SKM-1 treated with dmso at 0.1 percent for 144 hours (cell line): ENCODE results near the gene B3GNT5.

Experiments
- DNase-seq: peaks from one replicate; lab custom pipeline; 2025; ENCODE audit not compliant: unreplicated experiment; lab: John Stamatoyannopoulos, UW

The B3GNT5 gene

GRCh38 chr3:183265157-183265642, 12.1 kb downstream of the B3GNT5 start:
- DNase-seq, result no peak

GRCh38 chr3:183265834-183266417, 12.9 kb downstream of the B3GNT5 start:
- DNase-seq, result no peak

GRCh38 chr3:183266454-183266853, 13.4 kb downstream of the B3GNT5 start:
- no peak for DNase-seq

GRCh38 chr3:183267140-183267539, 14.1 kb downstream of the B3GNT5 start:
- no peak for DNase-seq

DNA sequence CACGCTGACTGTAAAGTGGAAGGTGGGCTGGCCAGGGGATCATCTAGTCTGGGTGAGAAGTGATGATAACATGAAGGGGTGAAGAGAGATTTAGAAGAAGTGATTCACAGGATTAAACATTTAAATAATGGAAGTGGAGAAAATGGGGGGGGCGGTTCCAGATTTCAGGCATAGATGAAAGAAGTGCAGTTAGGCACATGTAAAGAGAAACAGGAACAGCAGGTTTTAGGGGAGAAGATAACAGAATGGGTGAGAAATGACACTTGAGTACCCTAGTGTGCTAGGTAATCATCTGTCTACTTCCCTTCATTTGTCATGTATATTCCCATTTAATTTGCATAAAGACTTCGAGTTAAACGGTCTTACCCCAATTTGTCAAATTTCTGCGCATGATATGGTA, 15.3 kb downstream of the B3GNT5 start:
- DNase-seq, result no peak

GRCh38 chr3:183269345-183269744, 16.3 kb downstream of the B3GNT5 start:
- no peak for DNase-seq

- DNase-seq, result no peak
Observed at GRCh38 chr3:183270344-183270743, 17.3 kb downstream of the B3GNT5 start.

- DNase-seq, result no peak
Observed at GRCh38 chr3:183272142-183272541, 19.1 kb downstream of the B3GNT5 start.

- peak; percentile 54 for DNase-seq
Observed at GRCh38 chr3:183272791-183273190, 19.7 kb downstream of the B3GNT5 start.

DNA sequence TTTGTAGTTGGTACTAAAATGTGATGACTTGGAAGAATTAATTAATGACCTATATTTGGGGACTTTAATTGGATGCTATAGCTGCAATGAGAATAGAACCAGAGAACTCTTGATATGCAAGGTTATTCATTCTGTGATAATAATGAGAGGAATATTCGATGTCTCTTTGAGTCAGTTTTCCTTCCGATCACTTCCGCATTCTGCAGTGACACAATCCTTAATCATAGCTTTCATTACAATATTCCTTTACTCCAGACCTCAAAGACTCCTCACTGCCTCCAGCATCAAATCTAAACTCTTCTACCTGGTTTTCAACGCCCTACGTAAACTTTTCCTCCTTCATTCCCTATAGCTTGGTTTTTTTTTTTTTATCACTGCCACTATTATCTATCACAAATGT, 21.6 kb downstream of the B3GNT5 start:
- no peak for DNase-seq

DNA sequence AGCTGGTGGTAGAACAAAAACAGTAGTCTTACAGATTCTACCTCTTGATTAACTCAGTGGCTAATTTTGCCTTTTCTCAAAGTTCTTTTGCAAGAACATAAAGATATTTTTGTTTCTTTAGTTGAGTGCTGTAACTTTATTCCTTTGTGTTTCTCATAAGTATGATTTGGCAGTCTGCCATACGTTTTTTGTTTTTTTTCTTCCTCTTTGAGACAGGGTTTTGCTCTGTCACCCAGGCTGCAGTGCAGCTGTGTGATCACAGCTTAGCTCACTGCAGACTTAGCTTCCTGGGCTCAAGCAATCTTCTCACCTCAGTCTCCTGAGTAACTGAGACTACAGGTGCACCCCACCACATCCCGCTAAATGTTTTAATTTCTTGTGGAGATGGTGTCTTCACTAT, 22.4 kb downstream of the B3GNT5 start:
- DNase-seq, result peak; percentile 44

DNA sequence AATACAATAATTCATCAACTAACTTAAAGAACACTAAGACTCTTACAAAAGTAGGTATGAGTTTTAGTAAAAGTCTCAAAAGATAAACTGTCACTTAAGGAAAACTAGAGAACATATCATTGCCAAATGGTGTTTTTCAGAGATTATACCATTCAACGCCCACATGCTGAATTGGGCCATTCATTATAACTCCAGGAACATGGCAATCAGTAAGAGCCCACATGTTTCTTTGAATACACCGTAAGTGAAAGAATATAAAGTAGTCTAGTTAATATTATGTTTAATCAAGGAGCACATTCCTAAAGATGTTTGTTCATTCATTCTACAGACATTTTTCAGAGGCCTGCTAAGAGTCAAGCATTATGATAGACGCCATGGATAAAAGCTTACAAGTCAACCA, 22.9 kb downstream of the B3GNT5 start:
- DNase-seq, result no peak

GRCh38 chr3:183277260-183277659, 24.2 kb downstream of the B3GNT5 start:
- no peak for DNase-seq

DNA sequence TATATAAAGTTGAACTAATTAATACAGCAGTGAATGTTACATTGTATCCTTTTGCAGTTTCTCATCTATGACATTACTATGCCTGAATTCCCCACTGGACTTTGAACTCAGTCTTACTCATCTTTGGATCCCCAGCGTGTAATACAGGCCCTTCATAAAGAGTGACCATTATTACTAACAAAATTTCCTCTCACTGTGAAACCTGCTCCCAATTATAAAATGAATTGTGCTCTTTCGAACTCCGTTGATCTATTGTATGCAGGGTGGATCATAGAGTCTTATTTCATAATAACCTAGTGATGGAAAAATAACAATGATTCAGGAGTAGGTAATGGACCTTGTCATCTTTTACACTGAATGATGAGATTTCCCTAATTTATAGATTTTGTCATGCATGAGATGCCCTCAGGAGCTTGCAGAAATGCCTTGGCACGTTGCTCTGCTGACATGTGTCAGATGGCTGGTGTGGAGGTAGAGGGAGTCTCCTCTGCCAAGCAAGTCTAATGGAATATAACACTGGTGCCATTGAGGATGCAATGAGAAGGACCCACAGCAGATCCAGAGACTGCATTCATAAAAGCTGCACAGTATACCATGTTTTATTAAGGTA, 25.5 kb downstream of the B3GNT5 start:
- no peak for DNase-seq

DNA sequence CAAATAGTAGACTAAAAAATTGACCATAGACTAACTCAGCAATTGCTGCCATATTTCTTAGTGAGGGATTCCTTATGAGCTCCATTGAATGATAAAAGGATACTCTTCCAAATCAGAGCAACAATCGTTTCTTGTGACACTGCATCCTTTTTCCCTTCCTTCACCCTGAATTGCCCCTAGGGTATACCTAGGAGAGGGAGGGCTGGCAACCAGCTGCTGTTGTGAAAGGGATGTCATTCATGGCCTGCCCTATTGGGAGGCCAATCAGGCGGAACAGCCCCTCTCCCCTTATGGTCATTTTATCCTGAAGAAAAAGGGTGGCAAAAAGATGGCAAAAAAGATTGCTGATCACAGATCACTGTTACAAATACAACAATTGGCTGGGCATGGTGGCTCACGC, 26.3 kb downstream of the B3GNT5 start:
- DNase-seq, result no peak

DNA sequence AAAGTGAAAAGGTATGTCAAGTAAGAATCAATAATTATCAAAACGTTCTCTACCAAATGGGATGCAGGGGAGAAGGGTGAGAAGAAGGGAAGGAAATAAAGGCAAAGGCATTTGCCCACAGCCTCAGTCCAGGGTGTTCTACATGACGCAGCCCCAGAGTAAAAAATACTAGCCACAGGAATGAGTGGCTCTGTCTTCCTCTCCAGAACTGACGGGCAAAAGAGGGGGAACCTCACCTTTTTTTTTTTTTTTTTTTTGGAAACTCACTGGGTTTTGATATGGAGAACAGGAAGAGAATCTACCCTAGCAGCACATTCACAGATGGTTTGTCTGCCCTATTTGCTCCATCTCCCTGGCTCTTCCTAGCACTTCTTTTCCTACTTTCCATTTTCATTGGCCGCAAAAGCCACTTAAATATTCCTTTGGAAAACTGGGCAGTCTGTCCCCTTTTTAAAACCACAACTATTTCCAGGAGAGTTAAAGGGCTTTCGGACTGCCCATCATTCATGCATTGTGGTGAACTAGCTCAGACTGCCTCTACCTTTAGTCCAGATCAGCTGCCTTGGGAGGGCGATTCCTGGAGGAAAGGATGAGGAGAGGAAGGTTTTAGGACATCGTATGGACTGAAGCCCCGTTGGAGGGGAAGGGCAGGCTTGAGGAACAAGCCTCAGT, 28.2 kb downstream of the B3GNT5 start:
- no peak for DNase-seq

DNA sequence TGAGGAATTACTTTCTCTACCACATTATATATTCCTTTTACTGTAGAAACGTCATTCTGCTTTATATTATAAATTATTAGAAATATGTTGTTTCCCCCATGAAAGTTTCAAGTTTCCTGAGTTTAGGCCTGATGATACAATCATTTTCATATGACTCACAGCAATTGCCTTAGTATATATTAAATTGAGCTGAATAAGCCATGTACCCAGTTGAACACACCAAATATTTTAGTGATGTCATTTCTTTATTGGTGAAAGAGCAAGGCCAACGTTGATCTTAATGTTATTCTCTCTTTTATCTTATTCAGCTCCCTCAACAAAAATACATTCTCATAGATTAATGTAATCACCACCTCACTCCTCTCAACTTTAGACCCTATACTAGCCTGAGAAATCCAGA, 30.8 kb downstream of the B3GNT5 start:
- no peak for DNase-seq

DNA sequence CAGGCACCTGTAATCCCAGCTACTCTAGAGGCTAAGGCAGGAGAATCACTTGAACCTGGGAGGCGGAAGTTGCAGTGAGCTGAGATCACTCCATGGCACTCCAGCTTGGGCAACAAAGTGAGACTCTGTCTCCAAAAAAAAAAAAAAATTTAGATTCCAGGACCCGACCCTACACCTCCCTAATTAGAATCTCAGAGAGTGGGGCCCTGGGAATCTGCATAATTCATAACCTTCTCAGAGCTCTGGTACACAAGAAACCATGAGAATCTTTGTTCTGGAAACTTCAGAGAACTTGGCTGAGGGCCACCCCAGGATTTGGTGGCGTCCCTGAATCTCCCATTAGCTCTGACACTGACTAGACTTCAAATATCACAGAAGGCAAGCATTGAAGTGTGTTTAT, 31.5 kb downstream of the B3GNT5 start:
- no peak for DNase-seq

DNA sequence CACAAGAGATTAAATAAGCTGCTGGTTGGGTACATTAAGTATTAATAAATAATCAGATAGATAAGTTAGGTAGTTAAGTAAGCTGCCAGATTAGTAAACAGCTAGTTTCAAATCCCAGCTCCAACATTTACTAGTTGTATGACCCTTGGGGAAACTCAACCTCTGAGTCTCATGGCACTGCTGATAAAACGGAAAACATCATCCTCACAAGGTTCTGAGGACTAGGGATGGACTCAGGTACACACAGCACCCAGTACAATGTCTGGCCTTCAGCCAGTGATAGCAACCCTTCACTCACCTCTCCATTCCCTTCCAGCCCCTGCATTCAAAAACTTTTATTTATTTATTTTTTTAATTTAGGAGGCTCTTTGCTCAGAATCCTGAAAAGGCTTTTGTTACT, 32.3 kb downstream of the B3GNT5 start:
- no peak for DNase-seq

DNA sequence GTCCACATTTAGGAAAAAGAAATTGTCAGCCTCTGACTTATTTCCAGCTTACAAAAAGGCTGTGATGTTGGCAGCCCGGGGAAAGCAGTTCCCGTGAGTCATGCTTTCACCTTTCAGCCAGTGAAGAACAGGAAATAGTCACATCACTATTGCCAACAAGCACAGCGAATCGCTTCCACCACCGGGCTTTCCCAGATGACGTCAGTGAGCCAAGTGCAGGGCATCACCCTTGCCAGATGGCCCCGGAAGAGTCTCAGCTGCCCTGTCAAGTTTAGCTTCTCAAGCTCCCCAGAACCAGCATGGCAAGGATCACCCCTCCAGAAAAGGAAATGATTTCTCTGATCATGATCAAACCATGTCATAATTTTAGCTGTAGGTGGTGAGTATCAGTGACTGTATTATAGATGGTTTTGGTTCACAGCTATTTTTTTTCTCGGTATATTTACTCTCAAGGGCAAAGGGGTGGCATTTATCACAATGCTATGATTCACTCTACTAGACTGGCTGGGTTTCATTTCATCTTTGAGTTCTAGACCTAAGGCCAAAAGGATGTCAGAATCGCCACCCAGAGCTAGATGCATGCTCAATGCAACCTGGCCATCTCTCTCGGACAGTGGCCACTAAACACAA, 32.9 kb downstream of the B3GNT5 start:
- peak; percentile 70 for DNase-seq

GRCh38 chr3:183287301-183287971, 34.4 kb downstream of the B3GNT5 start:
- no peak for DNase-seq

- no peak for DNase-seq
Observed at GRCh38 chr3:183288117-183288516, 35.1 kb downstream of the B3GNT5 start.
